AG04450 (cell line): ENCODE measurements around the gene NFATC2. TPM values are rescaled to one million over a fixed set of nuclear protein-coding genes. Genes with fewer than 3 reads are reported as not detected.

ENCODE experiments used
- CTCF ChIA-PET: fragments of 300-600, 350-600 bp; formaldehyde crosslinking; extraction: SDS; loops from one replicate; lab custom pipeline; 2022; ENCODE audit warnings: antibody characterized with exemption, inconsistent platforms; lab: Charles Lee
- POLR2A ChIA-PET: fragments of 350-600 bp; formaldehyde crosslinking; extraction: SDS; loops from one replicate; lab custom pipeline; 2021; ENCODE audit warnings: antibody characterized with exemption, inconsistent platforms; lab: Yijun Ruan, JAX
- DNase-seq: peaks from one replicate; pipeline ENCODE4 v3.0.0-alpha.2; 2011; ENCODE audit warnings: low read depth, low spot score
- H3K27ac ChIP-seq: one replicate; pipeline ENCODE4 v1.5.1; 2012; ENCODE audit warnings: low read depth, low read length, control low read depth
- H3K27me3 ChIP-seq: one replicate; pipeline ENCODE4 v1.6.0; 2012; ENCODE audit warnings: low read length; ENCODE audit not compliant: control insufficient read depth, insufficient read depth
- H3K4me3 ChIP-seq: 2 replicates; pipeline ENCODE4 v1.5.1; 2011; ENCODE audit warnings: mild to moderate bottlenecking, low read depth, low read length, control low read depth
- H3K9me3 ChIP-seq: 2 replicates; pipeline ENCODE4 v1.5.1; 2012; ENCODE audit warnings: low read length; ENCODE audit not compliant: control insufficient read depth, insufficient read depth
- CTCF ChIP-seq: IDR thresholded peaks from 2 replicates; pipeline ENCODE4 v1.5.1; 2011; ENCODE audit warnings: low read depth, low read length, control low read depth, inconsistent platforms
- polyA plus RNA-seq: library from polyadenylated mRNA; depleted of rRNA; stranded (reverse); fragments of >200 nt; gene quantifications from 2 replicates; pipeline ENCODE4 v1.2.3, GENCODE V29; 2011

Gene NFATC2
- polyA plus RNA-seq, 1 experiment = 0.07 TPM

GRCh38 chr20:51380401-51381385, 161.8 kb downstream of the NFATC2 start:
- H3K27ac ChIP-seq = no peak overlapping the region
- no peak for DNase-seq
- TF ChIP-seq CTCF = no peak
- no peaks in the 10 kb centered on the region for H3K9me3 ChIP-seq
- CTCF ChIA-PET = interaction anchor here (0.6 to 2.7 kb wide), 3 partner anchors 214 to 388 kb away, joined by 3 to 17 read pairs (median 3); no protein-coding TSS in a partner anchor
- no peaks in the 10 kb centered on the region for H3K27me3 ChIP-seq
- no peak overlapping the region for H3K4me3 ChIP-seq
- POLR2A ChIA-PET = interaction anchor here (1.1 kb wide), 1 partner anchor 393 kb away, joined by 8 read pairs; no protein-coding TSS in a partner anchor

- Histone ChIP-seq H3K9me3 (no peaks in the 10 kb centered on the region), H3K4me3 (no peak overlapping the region), H3K27ac (no peak overlapping the region), H3K27me3 (no peaks in the 10 kb centered on the region)
- no peak for TF ChIP-seq CTCF
- no peak for DNase-seq
- POLR2A ChIA-PET = interaction anchor here (1.1 kb wide), 1 partner anchor 392 kb away, joined by 8 read pairs; no protein-coding TSS in a partner anchor
- CTCF ChIA-PET = interaction anchor here (0.6 to 2.7 kb wide), 5 partner anchors 13 to 392 kb away, joined by 3 to 17 read pairs (median 3); no protein-coding TSS in a partner anchor
These were observed 162.7 kb downstream of the NFATC2 start for GRCh38 chr20:51379601-51380341.

GRCh38 chr20:51378171-51378928, 164.2 kb downstream of the NFATC2 start:
- POLR2A ChIA-PET = no interaction called here
- H3K27me3 ChIP-seq = no peaks in the 10 kb centered on the region
- CTCF ChIA-PET = interaction anchor here (2.7 kb wide), 1 partner anchor 217 kb away, joined by 17 read pairs; no protein-coding TSS in a partner anchor
- no peak overlapping the region for H3K4me3 ChIP-seq
- DNase-seq = no peak
- no peak overlapping the region for H3K27ac ChIP-seq
- no peaks in the 10 kb centered on the region for H3K9me3 ChIP-seq
- TF ChIP-seq CTCF = no peak

GRCh38 chr20:51377132-51377531, 165.4 kb downstream of the NFATC2 start:
- ChIA-PET POLR2A (no interaction called here), CTCF (no interaction called here)
- Histone ChIP-seq H3K9me3 (no peaks in the 10 kb centered on the region), H3K4me3 (no peak overlapping the region), H3K27ac (no peak overlapping the region), H3K27me3 (no peaks in the 10 kb centered on the region)
- TF ChIP-seq CTCF = no peak
- DNase-seq = no peak
